ENCODE data around the gene DTD1. TPM values are rescaled to one million over a fixed set of nuclear protein-coding genes. Genes with fewer than 3 reads are reported as not detected.

The DTD1 gene
- total RNA-seq, 1 experiment from 2014 or later = 109 TPM

DNA sequence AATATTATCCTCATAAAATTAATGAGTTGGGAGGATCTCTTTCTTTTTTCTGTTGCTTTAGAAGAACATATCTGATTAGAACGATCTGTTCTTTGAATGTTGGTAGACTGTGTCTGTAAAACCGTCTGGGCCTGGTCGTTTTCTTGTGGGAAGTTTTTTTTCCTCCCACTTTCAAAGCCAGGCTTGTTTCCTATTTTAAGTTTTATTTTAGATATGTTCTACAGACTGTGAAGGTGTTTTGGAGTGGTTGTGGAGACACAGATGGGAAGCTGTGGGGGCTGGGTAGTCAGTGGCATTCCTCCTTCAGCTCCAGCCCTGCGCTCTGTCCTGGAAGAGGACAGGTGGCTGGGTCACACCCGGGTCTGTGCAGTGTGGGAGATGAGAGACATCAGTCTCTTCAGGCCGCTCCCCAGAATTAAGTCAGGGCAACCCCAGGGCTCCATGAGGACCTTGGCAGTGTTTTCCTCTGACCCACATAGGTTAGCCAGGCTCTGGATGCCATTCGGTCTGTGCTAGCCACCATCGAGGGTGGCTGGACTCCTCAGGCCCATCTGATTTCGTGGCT is 133.8 kb downstream of the DTD1 start:
- Mint-ChIP-seq H3K9me3 (ENCODE audit: unreplicated experiment) (no peaks in the 10 kb centered on the region), H3K27ac (ENCODE audit: unreplicated experiment) (no peak overlapping the region), H3K4me1 (ENCODE audit: low read depth, unreplicated experiment) (peaks cover 6% of the 10 kb centered on the region), H3K36me3 (ENCODE audit: insufficient read depth, unreplicated experiment) (no peaks in the 10 kb centered on the region), H3K4me3 (ENCODE audit: unreplicated experiment) (no peak overlapping the region), H3K27me3 (ENCODE audit: insufficient read depth, unreplicated experiment) (no peaks in the 10 kb centered on the region)
- Histone ChIP-seq H3K9me3 (no peaks in the 10 kb centered on the region), H3K4me3 (ENCODE audit: low read depth, low read length) (no peak overlapping the region), H3K27me3 (replicated peaks; ENCODE audit: control insufficient read depth, insufficient read depth, low read length) (no peaks in the 10 kb centered on the region), H3K36me3 (ENCODE audit: control insufficient read depth, insufficient read depth, low read length) (no peaks in the 10 kb centered on the region), H3K4me1 (no peaks in the 10 kb centered on the region)
- TF ChIP-seq, protein P1, sequence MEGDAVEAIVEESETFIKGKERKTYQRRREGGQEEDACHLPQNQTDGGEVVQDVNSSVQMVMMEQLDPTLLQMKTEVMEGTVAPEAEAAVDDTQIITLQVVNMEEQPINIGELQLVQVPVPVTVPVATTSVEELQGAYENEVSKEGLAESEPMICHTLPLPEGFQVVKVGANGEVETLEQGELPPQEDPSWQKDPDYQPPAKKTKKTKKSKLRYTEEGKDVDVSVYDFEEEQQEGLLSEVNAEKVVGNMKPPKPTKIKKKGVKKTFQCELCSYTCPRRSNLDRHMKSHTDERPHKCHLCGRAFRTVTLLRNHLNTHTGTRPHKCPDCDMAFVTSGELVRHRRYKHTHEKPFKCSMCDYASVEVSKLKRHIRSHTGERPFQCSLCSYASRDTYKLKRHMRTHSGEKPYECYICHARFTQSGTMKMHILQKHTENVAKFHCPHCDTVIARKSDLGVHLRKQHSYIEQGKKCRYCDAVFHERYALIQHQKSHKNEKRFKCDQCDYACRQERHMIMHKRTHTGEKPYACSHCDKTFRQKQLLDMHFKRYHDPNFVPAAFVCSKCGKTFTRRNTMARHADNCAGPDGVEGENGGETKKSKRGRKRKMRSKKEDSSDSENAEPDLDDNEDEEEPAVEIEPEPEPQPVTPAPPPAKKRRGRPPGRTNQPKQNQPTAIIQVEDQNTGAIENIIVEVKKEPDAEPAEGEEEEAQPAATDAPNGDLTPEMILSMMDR (IDR thresholded peaks at IDR 0.05; ENCODE audit: insufficient read depth in 1 of 2, low read depth in 1 of 2, low read length in 1 of 2, severe bottlenecking in 1 of 2, unreplicated experiment in 1 of 2) = no peak
- ChIA-PET POLR2A (no interaction called here), CTCF (no interaction called here)
- no peak for DNase-seq
- BruUV-seq (replicated peaks) = no TSS peak
- intact Hi-C loops (cut with micrococcal nuclease; ENCODE audit: unreplicated experiment) = no loop called here

DNA sequence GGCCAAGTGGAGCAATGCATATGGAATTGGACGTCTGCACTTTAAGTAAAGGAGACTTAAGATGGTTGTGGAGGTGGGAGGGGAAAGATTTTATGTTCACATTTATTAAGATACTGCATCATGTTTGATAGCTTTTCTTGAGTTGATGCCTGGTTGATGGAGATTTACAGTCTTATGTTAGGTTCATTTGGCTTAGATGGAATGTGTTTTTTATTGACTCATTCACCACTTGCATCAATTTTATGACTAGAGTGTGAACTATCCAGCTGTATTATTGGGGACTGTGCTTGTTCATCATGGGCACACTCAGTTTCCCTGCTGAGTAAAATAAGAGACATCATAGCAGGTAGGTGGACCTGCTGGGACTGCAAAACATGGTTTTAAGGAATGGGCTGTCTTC is 134.5 kb downstream of the DTD1 start:
- no TSS peak for BruUV-seq (replicated peaks)
- no peaks in the 10 kb centered on the region for H3K9me3 Mint-ChIP-seq (ENCODE audit: unreplicated experiment)
- ChIA-PET POLR2A (no interaction called here), CTCF (no interaction called here)
- TF ChIP-seq, protein P1 (IDR thresholded peaks at IDR 0.05; ENCODE audit: insufficient read depth in 1 of 2, low read depth in 1 of 2, low read length in 1 of 2, severe bottlenecking in 1 of 2, unreplicated experiment in 1 of 2) = no peak
- H3K4me1 ChIP-seq = no peaks in the 10 kb centered on the region
- DNase-seq = no peak
- no peaks in the 10 kb centered on the region for H3K27me3 Mint-ChIP-seq (ENCODE audit: insufficient read depth, unreplicated experiment)
- intact Hi-C loops (cut with micrococcal nuclease; ENCODE audit: unreplicated experiment) = no loop called here
- no peak overlapping the region for H3K4me3 Mint-ChIP-seq (ENCODE audit: unreplicated experiment)
- no peaks in the 10 kb centered on the region for H3K36me3 Mint-ChIP-seq (ENCODE audit: insufficient read depth, unreplicated experiment)
- H3K36me3 ChIP-seq (ENCODE audit: control insufficient read depth, insufficient read depth, low read length) = no peaks in the 10 kb centered on the region
- H3K9me3 ChIP-seq = no peaks in the 10 kb centered on the region
- no peaks in the 10 kb centered on the region for H3K27me3 ChIP-seq (replicated peaks; ENCODE audit: control insufficient read depth, insufficient read depth, low read length)
- H3K4me3 ChIP-seq (ENCODE audit: low read depth, low read length) = no peak overlapping the region
- peaks cover 6% of the 10 kb centered on the region for H3K4me1 Mint-ChIP-seq (ENCODE audit: low read depth, unreplicated experiment)
- no peak overlapping the region for H3K27ac Mint-ChIP-seq (ENCODE audit: unreplicated experiment)

DNA sequence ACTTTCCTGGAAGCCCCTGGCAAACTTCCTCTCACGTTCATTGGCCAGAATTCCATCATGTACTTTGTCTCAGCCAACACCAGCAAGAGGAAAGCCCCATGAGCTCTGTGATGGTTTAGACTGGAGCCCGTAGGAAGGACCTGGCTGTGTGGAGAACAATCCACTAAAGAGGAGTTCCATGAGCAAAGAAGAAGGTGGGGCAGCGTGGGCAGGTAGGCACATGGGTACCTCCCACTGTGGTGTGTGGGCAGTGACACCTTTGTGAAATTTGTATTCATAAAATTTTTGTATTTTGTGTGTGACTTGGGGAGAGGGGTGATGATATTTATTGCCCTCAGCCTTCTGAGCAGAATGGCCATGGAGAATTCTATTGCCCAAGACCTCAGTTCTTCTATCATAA is 136.2 kb downstream of the DTD1 start:
- ChIA-PET POLR2A (no interaction called here), CTCF (no interaction called here)
- no peak overlapping the region for H3K27ac Mint-ChIP-seq (ENCODE audit: unreplicated experiment)
- H3K4me1 Mint-ChIP-seq (ENCODE audit: low read depth, unreplicated experiment) = no peaks in the 10 kb centered on the region
- no peaks in the 10 kb centered on the region for H3K9me3 Mint-ChIP-seq (ENCODE audit: unreplicated experiment)
- no peak for DNase-seq
- Histone ChIP-seq H3K9me3 (no peaks in the 10 kb centered on the region), H3K27me3 (replicated peaks; ENCODE audit: control insufficient read depth, insufficient read depth, low read length) (no peaks in the 10 kb centered on the region), H3K4me1 (no peaks in the 10 kb centered on the region), H3K36me3 (ENCODE audit: control insufficient read depth, insufficient read depth, low read length) (no peaks in the 10 kb centered on the region), H3K4me3 (ENCODE audit: low read depth, low read length) (no peak overlapping the region)
- TF ChIP-seq, protein P1 (IDR thresholded peaks at IDR 0.05; ENCODE audit: insufficient read depth in 1 of 2, low read depth in 1 of 2, low read length in 1 of 2, severe bottlenecking in 1 of 2, unreplicated experiment in 1 of 2) = no peak
- no peaks in the 10 kb centered on the region for H3K36me3 Mint-ChIP-seq (ENCODE audit: insufficient read depth, unreplicated experiment)
- intact Hi-C loops (cut with micrococcal nuclease; ENCODE audit: unreplicated experiment) = no loop called here
- H3K27me3 Mint-ChIP-seq (ENCODE audit: insufficient read depth, unreplicated experiment) = no peaks in the 10 kb centered on the region
- H3K4me3 Mint-ChIP-seq (ENCODE audit: unreplicated experiment) = no peak overlapping the region
- BruUV-seq (replicated peaks) = no TSS peak

All from Caco-2 (cell line).